HCT116 (cell line): ENCODE data around the gene HNF1B. TPM values are rescaled to one million over a fixed set of nuclear protein-coding genes. Genes with fewer than 3 reads are reported as not detected.

Experiments
- ATAC-seq: fragments of 200-7000 bp; cut with Tn5 transposase; 2 replicates; pipeline ENCODE4 v1.9.1; 2020; ENCODE audit warnings: mild to moderate bottlenecking, moderate library complexity
- BruUV-seq: library from RNA; stranded (reverse); fragments of 400-500 nt; replicated peaks from 2 replicates; lab custom pipeline; 2021; lab: Mats Ljungman, UMichigan
- CTCF ChIA-PET: fragments of 300-600 bp; sonication (Branson Sonifier 250); formaldehyde crosslinking; loops from one replicate; lab custom pipeline; 2021; ENCODE audit warnings: antibody characterized with exemption; lab: Charles Lee
- POLR2A ChIA-PET: fragments of 300-600, 350-600 bp; sonication (Branson Sonifier 250); formaldehyde crosslinking; loops from one replicate; lab custom pipeline; 2021; ENCODE audit warnings: antibody characterized with exemption; lab: Charles Lee
- RAD21 ChIA-PET, 2 experiments: fragments of 300-600 bp; sonication (Branson Sonifier 250); formaldehyde crosslinking; loops; one replicate each; lab custom pipeline; 2023; ENCODE audit warnings: low total read pairs in 2 of 2; ENCODE audit not compliant: uncharacterized antibody in 2 of 2, unreplicated experiment in 2 of 2, low non-redundant PET in 1 of 2; lab: Charles Lee
- DNase-seq: peaks from one replicate; pipeline ENCODE4 v3.0.0-alpha.2; 2010; ENCODE audit warnings: low read depth, low spot score
- H2AFZ ChIP-seq: fragments of 200-600 bp; shearing (Covaris generic), sonication (generic); 2 replicates; pipeline ENCODE4 v1.6.1; 2017; ENCODE audit warnings: low read depth, mixed run types, mixed read lengths, antibody characterized with exemption, low read length; ENCODE audit not compliant: poor library complexity, severe bottlenecking
- H3K27ac ChIP-seq: 2 replicates; pipeline ENCODE4 v1.5.1; 2012; ENCODE audit warnings: low read depth, low read length
- H3K27me3 ChIP-seq: fragments of 200-600 bp; sonication (generic); 2 replicates; pipeline ENCODE4 v1.6.1; 2016; ENCODE audit warnings: mixed run types, low read length, mixed read lengths; ENCODE audit not compliant: insufficient read depth
- H3K36me3 ChIP-seq, 2 experiments: fragments of 200-500 bp in 1 of 2; fragments of 200-600 bp in 1 of 2; sonication (Bioruptor generic) in 1 of 2; sonication (generic) in 1 of 2; 2 replicates each; pipeline versions ENCODE4 v1.5.1 to v1.6.1; 2014 to 2016; ENCODE audit warnings: low read length in 2 of 2, inconsistent platforms in 1 of 2, mixed read lengths in 1 of 2, mixed run types in 1 of 2; ENCODE audit not compliant: insufficient read depth in 2 of 2, control insufficient read depth in 1 of 2
- H3K4me1 ChIP-seq, 2 experiments: fragments of 200-600 bp in 1 of 2; sonication (generic) in 1 of 2; 2 replicates each; pipeline versions ENCODE4 v1.5.1 to v1.6.1; 2012 to 2017; ENCODE audit warnings: low read length in 2 of 2, inconsistent platforms in 1 of 2, mild to moderate bottlenecking in 1 of 2, mixed read lengths in 1 of 2, mixed run types in 1 of 2, moderate library complexity in 1 of 2; ENCODE audit not compliant: insufficient read depth in 2 of 2, control insufficient read depth in 1 of 2
- H3K4me2 ChIP-seq: fragments of 200-600 bp; sonication (generic); 2 replicates; pipeline ENCODE4 v1.6.1; 2017; ENCODE audit warnings: mixed run types, low read length, mixed read lengths
- H3K4me3 ChIP-seq, 2 experiments: fragments of 200-600 bp in 1 of 2; sonication (generic) in 1 of 2; replicated peaks in 1 of 2; 2 replicates each; pipeline ENCODE4 v1.5.1; 2011 to 2016; ENCODE audit warnings: low read length in 2 of 2, control low read depth in 1 of 2, low read depth in 1 of 2, mild to moderate bottlenecking in 1 of 2, mixed read lengths in 1 of 2, mixed run types in 1 of 2
- H3K79me2 ChIP-seq: fragments of 200-600 bp; sonication (generic); 2 replicates; pipeline ENCODE4 v1.6.1; 2017; ENCODE audit warnings: mild to moderate bottlenecking, mixed run types, low read length, moderate library complexity, mixed read lengths; ENCODE audit not compliant: insufficient read depth
- H3K9ac ChIP-seq: fragments of 200-600 bp; sonication (generic); 2 replicates; pipeline ENCODE4 v1.6.1; 2016; ENCODE audit warnings: low read length, mixed read lengths
- H3K9me2 ChIP-seq: fragments of 200-600 bp; sonication (generic), shearing (Covaris generic); 2 replicates; pipeline ENCODE4 v1.6.1; 2017; ENCODE audit warnings: mixed run types, mild to moderate bottlenecking, moderate library complexity; ENCODE audit not compliant: insufficient read depth
- H3K9me3 ChIP-seq, 2 experiments: fragments of 200-500 bp in 1 of 2; fragments of 200-600 bp in 1 of 2; sonication (Bioruptor generic) in 1 of 2; sonication (generic) in 1 of 2; 2 replicates each; pipeline ENCODE4 v1.6.1; 2014 to 2017; ENCODE audit warnings: low read length in 2 of 2, mixed read lengths in 2 of 2, inconsistent platforms in 1 of 2, low read depth in 1 of 2, mild to moderate bottlenecking in 1 of 2, mixed run types in 1 of 2, moderate library complexity in 1 of 2; ENCODE audit not compliant: control insufficient read depth in 1 of 2, insufficient read depth in 1 of 2
- H4K20me1 ChIP-seq: fragments of 200-600 bp; sonication (generic), shearing (Covaris generic); 2 replicates; pipeline ENCODE4 v1.6.1; 2017; ENCODE audit warnings: mixed run types, mild to moderate bottlenecking, moderate library complexity; ENCODE audit not compliant: insufficient read depth
- CEBPB ChIP-seq: IDR thresholded peaks from 2 replicates; pipeline ENCODE4 v1.6.1; 2012; ENCODE audit warnings: low read depth
- EGR1 ChIP-seq: IDR thresholded peaks from 2 replicates; pipeline ENCODE4 v1.6.1; 2012; ENCODE audit warnings: low read depth
- ELF1 ChIP-seq: IDR thresholded peaks from 2 replicates; pipeline ENCODE4 v1.6.1; 2012; ENCODE audit warnings: low read depth, borderline replicate concordance
- EZH2 ChIP-seq: fragments of 200-600 bp; sonication (generic); IDR thresholded peaks from 2 replicates; pipeline ENCODE4 v1.6.1; 2017; ENCODE audit warnings: antibody characterized with exemption, mixed run types
- POLR2A ChIP-seq: IDR thresholded peaks from 2 replicates; pipeline ENCODE4 v1.7.0; 2011; ENCODE audit warnings: borderline replicate concordance; ENCODE audit not compliant: insufficient read depth, insufficient read length; ENCODE audit errors: extremely low read depth
- POLR2AphosphoS5 ChIP-seq: IDR thresholded peaks from 2 replicates; pipeline ENCODE4 v1.6.1; 2011; ENCODE audit warnings: mild to moderate bottlenecking, low read depth, low read length, moderate library complexity
- REST ChIP-seq: IDR thresholded peaks from 2 replicates; pipeline ENCODE4 v1.6.1; 2012; ENCODE audit warnings: low read depth
- intact Hi-C: fragments of 100-400 bp; cut with micrococcal nuclease; formaldehyde crosslinking; loops from 2 replicates; pipeline ENCODE4 v1.10.0; 2022
- total RNA-seq: library from RNA; stranded (reverse); gene quantifications from one replicate; pipeline ENCODE4 v1.2.1, GENCODE V29; 2021; ENCODE audit not compliant: unreplicated experiment
- TF ChIP-seq, protein P1 (sequence below): IDR thresholded peaks from 2 replicates; pipeline ENCODE4 v1.6.1; 2012

Gene HNF1B
- total RNA-seq, 1 experiment from 2014 or later = 3.6 TPM

GRCh38 chr17:37694734-37695133, 50.1 kb downstream of the HNF1B start:
- intact Hi-C loops = no loop called here
- Histone ChIP-seq H3K27ac (no peak overlapping the region), H3K4me2 (no peak overlapping the region), H3K27me3 (no peaks in the 10 kb centered on the region), H3K9ac (no peak overlapping the region), H3K4me3 (no peak overlapping the region), H3K9me2 (no peaks in the 10 kb centered on the region), H4K20me1 (no peaks in the 10 kb centered on the region), H3K4me1 (peaks cover 0 to 20% of the 10 kb centered on the region in 2 experiments; a peak in 3 of 4 replicates), H3K9me3 (no peaks in the 10 kb centered on the region), H3K36me3 (no peaks in the 10 kb centered on the region; a peak in 1 of 4 replicates), H2AFZ (no peak overlapping the region), H3K79me2 (no peaks in the 10 kb centered on the region)
- ATAC-seq (no peak), DNase-seq (no peak)
- no TSS peak for BruUV-seq
- ChIA-PET CTCF (no interaction called here), RAD21 (no interaction called here), POLR2A (no interaction called here)
- TF ChIP-seq, protein P1, sequence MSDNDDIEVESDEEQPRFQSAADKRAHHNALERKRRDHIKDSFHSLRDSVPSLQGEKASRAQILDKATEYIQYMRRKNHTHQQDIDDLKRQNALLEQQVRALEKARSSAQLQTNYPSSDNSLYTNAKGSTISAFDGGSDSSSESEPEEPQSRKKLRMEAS = no peak
- TF ChIP-seq POLR2A (no peak), EZH2 (no peak), POLR2AphosphoS5 (no peak), REST (no peak), CEBPB (no peak), EGR1 (no peak), ELF1 (no peak)
